Hepatocyte (in vitro differentiated cells): ENCODE measurements around the gene OR10P1. TPM values are rescaled to one million over a fixed set of nuclear protein-coding genes. Genes with fewer than 3 reads are reported as not detected.

ENCODE experiments used
- DNase-seq: peaks from one replicate; pipeline ENCODE4 v3.0.0-alpha.2; 2016; ENCODE audit warnings: low spot score
- H2AFZ ChIP-seq: fragments of 200-600 bp; sonication (generic); 2 replicates; pipeline ENCODE4 v1.6.0; 2016; ENCODE audit warnings: antibody characterized with exemption, mild to moderate bottlenecking
- H3K27ac ChIP-seq: fragments of 200-600 bp; sonication (generic); 2 replicates; pipeline ENCODE4 v1.5.1; 2016; ENCODE audit warnings: mild to moderate bottlenecking
- H3K27me3 ChIP-seq: fragments of 200-600 bp; sonication (generic); 2 replicates; pipeline ENCODE4 v1.6.1; 2016
- H3K36me3 ChIP-seq: fragments of 200-600 bp; sonication (generic); replicated peaks from 2 replicates; pipeline ENCODE4 v1.5.1; 2016; ENCODE audit warnings: low read depth; ENCODE audit not compliant: insufficient read depth
- H3K4me1 ChIP-seq: fragments of 200-600 bp; sonication (generic); 2 replicates; pipeline ENCODE4 v1.5.1; 2016; ENCODE audit warnings: mild to moderate bottlenecking, moderate library complexity; ENCODE audit not compliant: insufficient read depth
- H3K4me2 ChIP-seq: fragments of 200-600 bp; sonication (generic); 2 replicates; pipeline ENCODE4 v1.6.0; 2016
- H3K4me3 ChIP-seq: fragments of 200-600 bp; sonication (generic); 2 replicates; pipeline ENCODE4 v1.5.1; 2016; ENCODE audit warnings: mild to moderate bottlenecking
- H3K79me2 ChIP-seq: fragments of 200-600 bp; sonication (generic); 2 replicates; pipeline ENCODE4 v1.6.0; 2017; ENCODE audit warnings: mild to moderate bottlenecking
- H3K9me2 ChIP-seq: fragments of 200-600 bp; sonication (generic); replicated peaks from 2 replicates; pipeline ENCODE4 v1.6.0; 2017; ENCODE audit warnings: mild to moderate bottlenecking; ENCODE audit not compliant: insufficient read depth
- H3K9me3 ChIP-seq: fragments of 200-600 bp; sonication (generic); 2 replicates; pipeline ENCODE4 v1.5.1; 2016; ENCODE audit warnings: low read depth, mild to moderate bottlenecking
- H4K20me1 ChIP-seq: fragments of 200-600 bp; sonication (generic); 2 replicates; pipeline ENCODE4 v1.6.0; 2016; ENCODE audit warnings: mild to moderate bottlenecking; ENCODE audit not compliant: insufficient read depth, poor library complexity, severe bottlenecking
- CTCF ChIP-seq: fragments of 200-600 bp; sonication (generic); IDR thresholded peaks from 2 replicates; pipeline ENCODE4 v1.5.1; 2016; ENCODE audit warnings: antibody characterized with exemption, mild to moderate bottlenecking; ENCODE audit not compliant: poor library complexity
- EZH2 ChIP-seq: fragments of 200-600 bp; sonication (generic); IDR thresholded peaks from 2 replicates; pipeline ENCODE4 v1.6.1; 2016; ENCODE audit warnings: antibody characterized with exemption, mild to moderate bottlenecking, borderline replicate concordance
- EZH2phosphoT487 ChIP-seq: fragments of 200-600 bp; sonication (generic); IDR thresholded peaks from one replicate; pipeline ENCODE4 v1.6.1; 2018; ENCODE audit warnings: antibody characterized with exemption, mild to moderate bottlenecking, low read depth, moderate library complexity; ENCODE audit not compliant: unreplicated experiment, severe bottlenecking
- WGBS: methylation state at CpG from one replicate; pipeline ENCODE4 v1.1.6; 2016; ENCODE audit warnings: low lambda C conversion rate; ENCODE audit errors: missing lambda C conversion rate; 5-methylcytosine and 5-hydroxymethylcytosine counted together
- polyA plus RNA-seq: library from polyadenylated mRNA; unstranded; fragments of >200 nt; fragmentation: Nextera tagmentation; extraction: Ambion mirVana; gene quantifications from 2 replicates; pipeline ENCODE4 v1.2.1, GENCODE V29; 2016
- total RNA-seq: library from RNA; depleted of rRNA; stranded (reverse); fragments of >200 nt; gene quantifications from 2 replicates; pipeline ENCODE4 v1.2.3, GENCODE V29; 2014

OR10P1 gene
- total and polyA plus RNA-seq, 2 experiments from 2014 or later = not detected

DNA sequence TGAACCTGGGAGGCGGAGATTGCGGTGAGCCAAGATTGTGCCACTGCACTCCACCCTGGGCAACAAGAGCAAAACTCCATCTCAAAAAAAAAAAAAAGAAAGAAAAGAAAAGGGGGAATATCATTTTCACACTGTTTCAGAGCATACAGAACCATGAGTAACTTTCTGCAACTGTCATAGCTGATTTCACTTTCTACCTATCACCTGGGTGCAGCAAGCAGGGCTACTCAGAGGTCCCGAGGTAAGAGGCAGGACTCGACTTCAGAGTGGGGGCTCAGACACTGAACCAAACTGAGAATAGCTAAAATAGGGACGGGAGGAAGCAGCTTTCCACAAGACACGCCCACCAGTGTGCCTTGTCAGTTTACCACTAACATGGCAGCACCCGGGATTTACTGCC is 29.8 kb downstream of the OR10P1 start:
- H3K4me2 ChIP-seq = no peak overlapping the region
- no peaks in the 10 kb centered on the region for H3K9me3 ChIP-seq
- no peak for DNase-seq
- H3K36me3 ChIP-seq = no peaks in the 10 kb centered on the region
- H3K4me3 ChIP-seq = no peak overlapping the region
- no peaks in the 10 kb centered on the region for H3K9me2 ChIP-seq
- H3K27me3 ChIP-seq = no peaks in the 10 kb centered on the region
- H4K20me1 ChIP-seq = no peaks in the 10 kb centered on the region
- WGBS = 82% methylated on average over 7 of the region's 7 CpGs
- H3K4me1 ChIP-seq = no peaks in the 10 kb centered on the region
- no peak overlapping the region for H3K27ac ChIP-seq
- TF ChIP-seq EZH2 (no peak), CTCF (no peak), EZH2phosphoT487 (no peak)
- H2AFZ ChIP-seq = no peak overlapping the region
- H3K79me2 ChIP-seq = no peaks in the 10 kb centered on the region

- Histone ChIP-seq H3K27me3 (no peaks in the 10 kb centered on the region), H2AFZ (no peak overlapping the region), H3K9me2 (no peaks in the 10 kb centered on the region), H3K4me1 (peaks cover 3% of the 10 kb centered on the region), H3K27ac (no peak overlapping the region), H3K9me3 (no peaks in the 10 kb centered on the region), H3K4me3 (no peak overlapping the region), H3K79me2 (no peaks in the 10 kb centered on the region), H3K4me2 (no peak overlapping the region), H4K20me1 (no peaks in the 10 kb centered on the region), H3K36me3 (no peaks in the 10 kb centered on the region)
- TF ChIP-seq CTCF = no peak
- no peak for TF ChIP-seq EZH2phosphoT487
- no peak for TF ChIP-seq EZH2
- no peak for DNase-seq
These were observed 33.6 kb downstream of the OR10P1 start for GRCh38 chr12:55670276-55670675.

GRCh38 chr12:55671746-55672145 is 35.1 kb downstream of the OR10P1 start:
- no peaks in the 10 kb centered on the region for H3K9me3 ChIP-seq
- H3K9me2 ChIP-seq = no peaks in the 10 kb centered on the region
- H4K20me1 ChIP-seq = no peaks in the 10 kb centered on the region
- H3K4me2 ChIP-seq = no peak overlapping the region
- H3K4me3 ChIP-seq = no peak overlapping the region
- no peak overlapping the region for H3K27ac ChIP-seq
- no peak overlapping the region for H2AFZ ChIP-seq
- no peaks in the 10 kb centered on the region for H3K27me3 ChIP-seq
- no peaks in the 10 kb centered on the region for H3K79me2 ChIP-seq
- no peak for DNase-seq
- no peak for TF ChIP-seq EZH2phosphoT487
- TF ChIP-seq CTCF = no peak
- TF ChIP-seq EZH2 = no peak
- H3K4me1 ChIP-seq = peaks cover 3% of the 10 kb centered on the region
- no peaks in the 10 kb centered on the region for H3K36me3 ChIP-seq
- 44% methylated on average over 4 of the region's 4 CpGs for WGBS

DNA sequence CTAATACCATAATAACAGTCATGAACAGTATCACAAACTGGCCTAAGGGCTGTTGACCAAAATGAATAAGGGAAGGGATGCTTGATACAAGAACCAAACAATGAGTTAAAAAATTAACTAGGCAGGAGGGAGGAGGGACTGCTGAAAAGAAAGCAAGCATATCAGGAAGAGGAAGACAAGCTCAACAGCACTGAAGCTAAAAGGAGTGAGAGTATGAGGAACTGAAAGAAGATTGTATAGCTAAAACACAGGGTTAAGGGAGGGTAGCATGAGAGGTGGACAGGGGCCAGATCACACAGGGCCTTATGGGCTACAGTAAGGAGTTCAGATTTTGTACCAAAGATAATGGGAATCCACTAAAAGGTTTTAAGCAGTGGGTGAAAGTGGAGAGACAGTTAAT is 36.9 kb downstream of the OR10P1 start:
- no peak for DNase-seq
- no peak overlapping the region for H3K27ac ChIP-seq

More for the DNA sequence above, 36.9 kb downstream of the OR10P1 start:
- no peak overlapping the region for H2AFZ ChIP-seq
- no peaks in the 10 kb centered on the region for H4K20me1 ChIP-seq
- no peaks in the 10 kb centered on the region for H3K9me2 ChIP-seq
- TF ChIP-seq EZH2 (no peak), EZH2phosphoT487 (no peak), CTCF (no peak)
- peaks cover 3% of the 10 kb centered on the region for H3K4me1 ChIP-seq
- H3K27me3 ChIP-seq = no peaks in the 10 kb centered on the region
- no peaks in the 10 kb centered on the region for H3K9me3 ChIP-seq
- H3K79me2 ChIP-seq = no peaks in the 10 kb centered on the region
- no peak overlapping the region for H3K4me2 ChIP-seq
- no peak overlapping the region for H3K4me3 ChIP-seq
- H3K36me3 ChIP-seq = no peaks in the 10 kb centered on the region
